A549 (cell line): Measurements from ENCODE around the gene ZNF467. TPM values are rescaled to one million over a fixed set of nuclear protein-coding genes. Genes with fewer than 3 reads are reported as not detected.

Experiments
- ATAC-seq, 2 experiments: fragments of 200-7000 bp in 1 of 2; fragments of >200 bp in 1 of 2; cut with Nextera tagmentation in 1 of 2; cut with Tn5 transposase in 1 of 2; 3 replicates each; pipeline versions ENCODE4 v1.8.0 to v1.9.1; 2018 to 2020; ENCODE audit warnings: mild to moderate bottlenecking in 1 of 2, moderate library complexity in 1 of 2
- CTCF ChIA-PET: fragments of 300-600 bp; sonication (Branson Sonifier 250); formaldehyde crosslinking; extraction: SDS; loops from one replicate; lab custom pipeline; 2021; ENCODE audit warnings: antibody characterized with exemption, inconsistent platforms; lab: Yijun Ruan, JAX
- POLR2A ChIA-PET: fragments of 350-600 bp; formaldehyde crosslinking; extraction: SDS; loops from one replicate; lab custom pipeline; 2021; ENCODE audit warnings: antibody characterized with exemption, inconsistent platforms; lab: Yijun Ruan, JAX
- DNase-seq, 2 experiments: peaks; one replicate each; pipeline versions ENCODE4 v3.0.0 to v3.0.0-alpha.2; 2011 to 2016; ENCODE audit warnings: low read depth in 1 of 2, low spot score in 1 of 2
- FAIRE-seq: peaks from 2 replicates; lab custom pipeline; 2011; peaks lifted over from hg19 to GRCh38; lab: Jason Lieb, UNC
- H3K27ac ChIP-seq, 2 experiments: fragments of >200 bp; sonication (Bioruptor Twin); formaldehyde crosslinking; 3 replicates each; pipeline ENCODE4 v1.5.1; 2016 to 2017
- H3K4me1 ChIP-seq: fragments of >200 bp; sonication (Bioruptor Twin); formaldehyde crosslinking; 3 replicates; pipeline ENCODE4 v1.6.1; 2016
- H3K4me2 ChIP-seq: fragments of >200 bp; sonication (Bioruptor Twin); formaldehyde crosslinking; 3 replicates; pipeline ENCODE4 v1.6.1; 2016
- H3K4me3 ChIP-seq: fragments of >200 bp; sonication (Bioruptor Twin); formaldehyde crosslinking; 3 replicates; pipeline ENCODE4 v1.5.1; 2016
- H3K9me3 ChIP-seq: fragments of >200 bp; sonication (Bioruptor Twin); formaldehyde crosslinking; 3 replicates; pipeline ENCODE4 v1.6.1; 2016
- BHLHE40 ChIP-seq: IDR thresholded peaks from 2 replicates; pipeline ENCODE4 v1.6.1; 2012; ENCODE audit warnings: low read depth, low read length, inconsistent platforms
- CTCF ChIP-seq: fragments of >200 bp; sonication (Bioruptor Twin); formaldehyde crosslinking; IDR thresholded peaks from 3 replicates; pipeline ENCODE4 v1.5.1; 2016
- EHF ChIP-seq: fragments of 250-450 bp; sonication (Bioruptor Pico); IDR thresholded peaks from 2 replicates; pipeline ENCODE4 v1.5.0; 2020; ENCODE audit warnings: mild to moderate bottlenecking
- ESRRA ChIP-seq: fragments of 150-350 bp; IDR thresholded peaks from 2 replicates; pipeline ENCODE4 v1.6.1; 2014; ENCODE audit warnings: mild to moderate bottlenecking, low read length, borderline replicate concordance
- GATA3 ChIP-seq: IDR thresholded peaks from 2 replicates; pipeline ENCODE4 v1.6.1; 2012; ENCODE audit warnings: borderline replicate concordance
- HOXA7 ChIP-seq: fragments of 250-450 bp; sonication (Bioruptor Pico); IDR thresholded peaks from 2 replicates; pipeline ENCODE4 v1.5.0; 2020; ENCODE audit warnings: mild to moderate bottlenecking, moderate library complexity
- HOXB5 ChIP-seq: fragments of 250-450 bp; sonication (Bioruptor Pico); IDR thresholded peaks from 2 replicates; pipeline ENCODE4 v1.5.0; 2020; ENCODE audit warnings: mild to moderate bottlenecking, moderate library complexity
- JUNB ChIP-seq: fragments of >200 bp; sonication (Bioruptor Twin); formaldehyde crosslinking; IDR thresholded peaks from 2 replicates; pipeline ENCODE4 v1.6.1; 2016
- KDM1A ChIP-seq: fragments of 200-600 bp; sonication (generic); IDR thresholded peaks from 2 replicates; pipeline ENCODE4 v1.6.1; 2016; ENCODE audit warnings: low read depth, mild to moderate bottlenecking
- MAFK ChIP-seq: fragments of 450-650 bp; IDR thresholded peaks from 2 replicates; pipeline ENCODE4 v1.6.1; 2014; ENCODE audit not compliant: partially characterized antibody
- MAZ ChIP-seq: fragments of 150-350 bp; IDR thresholded peaks from 2 replicates; pipeline ENCODE4 v1.6.1; 2014; ENCODE audit warnings: antibody characterized with exemption, low read depth, low read length, borderline replicate concordance
- MYC ChIP-seq: IDR thresholded peaks from 2 replicates; pipeline ENCODE4 v1.6.1; 2012; ENCODE audit warnings: mild to moderate bottlenecking, inconsistent platforms, low read length, improper control_type of control experiment, borderline replicate concordance
- NFE2L2 ChIP-seq: fragments of 150-350 bp; conservative IDR thresholded peaks from 2 replicates; pipeline ENCODE4 v1.6.1; 2014; ENCODE audit warnings: low read length
- RAD21 ChIP-seq, 2 experiments: fragments of >200 bp in 1 of 2; sonication (Bioruptor Twin) in 1 of 2; formaldehyde crosslinking in 1 of 2; IDR thresholded peaks in 1 of 2; conservative IDR thresholded peaks in 1 of 2; 2 replicates in 1 of 2; 3 replicates in 1 of 2; pipeline ENCODE4 v1.6.1; 2012 to 2018; ENCODE audit warnings: inconsistent platforms in 1 of 2
- RARB ChIP-seq: fragments of 250-450 bp; sonication (Bioruptor Pico); IDR thresholded peaks from 2 replicates; pipeline ENCODE4 v1.8.0; 2021; ENCODE audit warnings: mild to moderate bottlenecking, moderate library complexity
- REST ChIP-seq: fragments of 200-600 bp; sonication (generic); IDR thresholded peaks from 2 replicates; pipeline ENCODE4 v1.6.1; 2016; ENCODE audit warnings: antibody characterized with exemption, mild to moderate bottlenecking, moderate library complexity
- SREBF2 ChIP-seq: fragments of 450-650 bp; IDR thresholded peaks from 2 replicates; pipeline ENCODE4 v1.6.1; 2014; ENCODE audit warnings: mild to moderate bottlenecking, moderate library complexity
- WGBS: methylation state at CpG from one replicate; pipeline ENCODE4 v1.1.6; 2017; ENCODE audit errors: missing lambda C conversion rate; 5-methylcytosine and 5-hydroxymethylcytosine counted together
- polyA plus RNA-seq, 4 experiments: library from polyadenylated mRNA; depleted of rRNA in 3 of 4; stranded (reverse); fragments of >200 nt; fragmentation: RNase III in 1 of 4; extraction: RNeasy Plus Mini Kit Qiagen cat#74134 plus additional on column Dnase treatment in 1 of 4; gene quantifications; 2 replicates in 3 of 4; 3 replicates in 1 of 4; pipeline ENCODE4 v1.2.3, GENCODE V29; 2011 to 2017
- TF ChIP-seq, protein P1 (sequence below): IDR thresholded peaks from 2 replicates; pipeline ENCODE4 v1.6.1; 2012
- TF ChIP-seq, protein P2 (sequence below): fragments of 150-350 bp; IDR thresholded peaks from 2 replicates; pipeline ENCODE4 v1.6.1; 2014; ENCODE audit warnings: low read depth, mild to moderate bottlenecking, low read length
- TF ChIP-seq, protein P3 (sequence below): fragments of 250-450 bp; sonication (Bioruptor Pico); IDR thresholded peaks from 2 replicates; pipeline ENCODE4 v1.5.0; 2020; ENCODE audit warnings: low read depth, mild to moderate bottlenecking, moderate library complexity

Gene ZNF467
- polyA plus RNA-seq, 2 of the 4 experiments (the other 2 are of a cell fraction): 3.1 to 3.3 TPM

- 83% methylated on average over 10 of the region's 13 CpGs for WGBS
- TF ChIP-seq, protein P1, sequence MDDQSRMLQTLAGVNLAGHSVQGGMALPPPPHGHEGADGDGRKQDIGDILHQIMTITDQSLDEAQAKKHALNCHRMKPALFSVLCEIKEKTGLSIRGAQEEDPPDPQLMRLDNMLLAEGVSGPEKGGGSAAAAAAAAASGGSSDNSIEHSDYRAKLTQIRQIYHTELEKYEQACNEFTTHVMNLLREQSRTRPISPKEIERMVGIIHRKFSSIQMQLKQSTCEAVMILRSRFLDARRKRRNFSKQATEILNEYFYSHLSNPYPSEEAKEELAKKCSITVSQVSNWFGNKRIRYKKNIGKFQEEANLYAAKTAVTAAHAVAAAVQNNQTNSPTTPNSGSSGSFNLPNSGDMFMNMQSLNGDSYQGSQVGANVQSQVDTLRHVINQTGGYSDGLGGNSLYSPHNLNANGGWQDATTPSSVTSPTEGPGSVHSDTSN: no peak
- TF ChIP-seq ESRRA: no peak
- TF ChIP-seq, protein P2, sequence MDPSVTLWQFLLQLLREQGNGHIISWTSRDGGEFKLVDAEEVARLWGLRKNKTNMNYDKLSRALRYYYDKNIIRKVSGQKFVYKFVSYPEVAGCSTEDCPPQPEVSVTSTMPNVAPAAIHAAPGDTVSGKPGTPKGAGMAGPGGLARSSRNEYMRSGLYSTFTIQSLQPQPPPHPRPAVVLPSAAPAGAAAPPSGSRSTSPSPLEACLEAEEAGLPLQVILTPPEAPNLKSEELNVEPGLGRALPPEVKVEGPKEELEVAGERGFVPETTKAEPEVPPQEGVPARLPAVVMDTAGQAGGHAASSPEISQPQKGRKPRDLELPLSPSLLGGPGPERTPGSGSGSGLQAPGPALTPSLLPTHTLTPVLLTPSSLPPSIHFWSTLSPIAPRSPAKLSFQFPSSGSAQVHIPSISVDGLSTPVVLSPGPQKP: no peak
- TF ChIP-seq RAD21 (conservative IDR thresholded peaks at IDR 0.05 in 1 of 2, IDR thresholded peaks at IDR 0.05 in 1 of 2): no peak
- TF ChIP-seq MYC: no peak
- Histone ChIP-seq H3K4me3 (no peak overlapping the region), H3K27ac (no peak overlapping the region), H3K4me1 (no peaks in the 10 kb centered on the region), H3K4me2 (no peak overlapping the region), H3K9me3 (no peaks in the 10 kb centered on the region)
- CTCF ChIA-PET: interaction anchor here (1.5 to 2.8 kb wide), 2 partner anchors 8 to 14 kb away, joined by 3 to 22 read pairs; no protein-coding TSS in a partner anchor
- FAIRE-seq (no peak), DNase-seq (no peak), ATAC-seq (no peak)
- POLR2A ChIA-PET: no interaction called here
These were observed 46.1 kb downstream of the ZNF467 start for GRCh38 chr7:149727053-149727898.

DNA sequence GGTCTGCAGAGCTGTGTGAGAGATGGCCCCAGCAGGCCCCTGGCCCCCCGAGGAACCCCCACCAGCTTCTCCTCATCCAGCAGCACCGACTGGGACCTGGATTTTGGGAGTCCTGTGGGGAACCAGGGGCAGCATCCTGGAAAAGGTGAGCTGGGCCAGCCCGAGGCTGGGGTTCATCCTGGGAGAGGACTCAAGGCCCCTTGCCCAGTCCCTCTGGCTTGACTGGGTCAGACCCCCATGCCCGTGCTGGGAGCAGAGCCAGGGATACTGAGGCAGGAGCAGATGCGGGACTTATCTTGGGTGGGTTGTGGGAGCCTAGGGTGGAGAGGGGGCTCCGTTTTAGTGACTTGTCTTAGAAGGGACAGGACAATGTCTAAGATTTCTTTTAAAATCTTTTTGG is 47.5 kb downstream of the ZNF467 start:
- H3K9me3 ChIP-seq: no peaks in the 10 kb centered on the region
- WGBS: 64% methylated on average over 4 of the region's 6 CpGs
- H3K27ac ChIP-seq: no peak overlapping the region
- CTCF ChIA-PET: no interaction called here
- TF ChIP-seq, protein P3, sequence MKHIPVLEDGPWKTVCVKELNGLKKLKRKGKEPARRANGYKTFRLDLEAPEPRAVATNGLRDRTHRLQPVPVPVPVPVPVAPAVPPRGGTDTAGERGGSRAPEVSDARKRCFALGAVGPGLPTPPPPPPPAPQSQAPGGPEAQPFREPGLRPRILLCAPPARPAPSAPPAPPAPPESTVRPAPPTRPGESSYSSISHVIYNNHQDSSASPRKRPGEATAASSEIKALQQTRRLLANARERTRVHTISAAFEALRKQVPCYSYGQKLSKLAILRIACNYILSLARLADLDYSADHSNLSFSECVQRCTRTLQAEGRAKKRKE (CRISPR knock-in tag): no peak
- no peak for TF ChIP-seq RARB (CRISPR knock-in tag)
- TF ChIP-seq HOXA7 (CRISPR knock-in tag): no peak
- no peak for TF ChIP-seq MAFK
- TF ChIP-seq HOXB5: no peak
- no peak for TF ChIP-seq NFE2L2
- TF ChIP-seq MAZ: no peak
- no peak for TF ChIP-seq SREBF2
- TF ChIP-seq RAD21 (conservative IDR thresholded peaks at IDR 0.05 in 1 of 2, IDR thresholded peaks at IDR 0.05 in 1 of 2): no peak
- no peak for TF ChIP-seq GATA3
- no peak for TF ChIP-seq BHLHE40
- no peak for TF ChIP-seq JUNB
- TF ChIP-seq, protein P2: no peak
- TF ChIP-seq, all 56 proteins: peak for 0
- no peak for ATAC-seq
- FAIRE-seq: no peak
- H3K4me3 ChIP-seq: no peak overlapping the region
- no peak for DNase-seq
- no peak overlapping the region for H3K4me2 ChIP-seq
- POLR2A ChIA-PET: no interaction called here
- H3K4me1 ChIP-seq: no peaks in the 10 kb centered on the region

GRCh38 chr7:149725426-149725821 is 48.0 kb downstream of the ZNF467 start:
- ChIA-PET POLR2A (no interaction called here), CTCF (interaction anchor here (0.7 to 2.2 kb wide), 2 partner anchors 17 to 29 kb away, joined by 3 to 10 read pairs; no protein-coding TSS in a partner anchor)
- no peak for DNase-seq
- no peak for TF ChIP-seq KDM1A
- TF ChIP-seq NFE2L2: no peak
- no peak for TF ChIP-seq GATA3
- no peak for TF ChIP-seq MAFK
- TF ChIP-seq REST: no peak
- no peak for TF ChIP-seq CTCF
- TF ChIP-seq EHF: no peak
- H3K4me3 ChIP-seq: no peak overlapping the region
- no peak overlapping the region for H3K27ac ChIP-seq
- ATAC-seq: no peak
- H3K4me1 ChIP-seq: peaks cover 4% of the 10 kb centered on the region; the same call in 2 of the 3 replicates
- no peak overlapping the region for H3K4me2 ChIP-seq
- WGBS: 86% methylated on average over 11 of the region's 12 CpGs
- no peaks in the 10 kb centered on the region for H3K9me3 ChIP-seq
- FAIRE-seq: no peak
